Occipital lobe (tissue), 2 donors: ENCODE measurements around the gene USP16. TPM values are rescaled to one million over a fixed set of nuclear protein-coding genes. Genes with fewer than 3 reads are reported as not detected.
"Not testable (repeated sequence)": the region's sequence is repeated elsewhere in the genome, so short reads cannot be mapped to it uniquely, and the experiment has no call there.

Experiments
- DNase-seq: peaks from one replicate; lab custom pipeline; 2025; lab: John Stamatoyannopoulos, UW
- total RNA-seq: library from RNA; depleted of rRNA; stranded (reverse); fragments of >200 nt; gene quantifications from one replicate; pipeline ENCODE4 v1.2.3, GENCODE V29; 2014

The USP16 gene
- total RNA-seq = 39.1 TPM

DNA sequence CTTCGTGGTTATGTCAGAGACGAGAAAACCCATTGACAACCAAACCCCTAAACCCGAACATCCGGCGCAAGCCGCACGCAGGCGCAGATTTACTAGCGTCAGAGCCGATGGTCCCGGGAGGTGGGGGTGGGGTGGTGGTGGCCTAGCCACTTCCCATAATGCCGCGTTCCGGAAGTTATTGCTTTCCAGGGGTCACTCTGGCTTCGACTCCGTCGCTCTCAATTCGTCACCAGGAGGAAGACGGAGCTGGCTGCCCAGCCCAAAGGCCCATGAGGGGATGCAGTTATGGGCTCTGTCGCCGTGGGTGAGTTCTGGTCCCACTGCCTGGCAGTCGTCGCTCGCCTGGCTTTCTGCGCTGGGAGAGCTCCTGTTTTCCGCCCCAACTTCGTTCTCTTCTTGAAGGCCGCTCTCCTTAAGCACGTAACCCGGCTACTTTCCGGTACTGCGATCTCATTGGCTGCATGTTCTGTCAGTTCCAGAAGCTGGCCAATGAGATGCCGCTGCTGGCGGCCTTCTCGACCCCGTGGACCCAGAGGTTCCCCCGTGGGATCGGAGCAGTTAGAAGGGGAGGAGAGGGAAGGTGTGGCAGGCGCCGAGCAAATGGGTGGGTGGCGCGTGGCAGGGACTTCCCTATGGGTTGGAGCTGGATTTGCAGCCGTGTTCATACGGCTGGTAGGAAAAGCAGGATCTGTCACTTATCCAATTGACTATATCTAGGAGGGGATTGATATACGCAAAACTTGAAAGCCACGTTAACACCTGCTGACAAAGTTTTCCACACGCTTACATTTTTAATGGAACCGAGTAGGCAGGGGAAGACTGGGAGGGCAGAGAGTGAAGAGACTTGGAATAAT, at the start of gene USP16:
Gene USP16, plus strand, starts transcription at position 195 of the 854 bp plus-strand sequence. CDS start 3,246 bp downstream, outside the sequence.
- DNase-seq = peak; percentile 95

DNA sequence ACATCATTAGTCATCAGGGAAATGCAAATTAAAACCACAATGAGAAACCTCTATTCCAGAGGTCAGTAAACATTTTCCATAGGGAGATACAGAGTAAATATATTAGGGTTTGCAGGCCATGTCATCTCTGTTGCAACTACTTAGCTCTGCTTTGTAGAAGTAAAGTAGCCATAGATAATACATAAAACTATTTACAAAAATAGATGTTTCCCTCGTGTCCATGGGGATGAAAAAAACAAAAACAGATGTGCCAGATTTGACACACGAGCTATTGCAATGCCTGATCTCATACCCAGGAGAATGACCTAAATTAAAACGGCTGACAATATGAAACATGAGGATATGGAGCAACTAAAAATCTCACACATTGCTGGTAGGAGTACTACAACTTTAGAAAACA, 49.1 kb upstream of the USP16 start:
- no peak for DNase-seq

DNA sequence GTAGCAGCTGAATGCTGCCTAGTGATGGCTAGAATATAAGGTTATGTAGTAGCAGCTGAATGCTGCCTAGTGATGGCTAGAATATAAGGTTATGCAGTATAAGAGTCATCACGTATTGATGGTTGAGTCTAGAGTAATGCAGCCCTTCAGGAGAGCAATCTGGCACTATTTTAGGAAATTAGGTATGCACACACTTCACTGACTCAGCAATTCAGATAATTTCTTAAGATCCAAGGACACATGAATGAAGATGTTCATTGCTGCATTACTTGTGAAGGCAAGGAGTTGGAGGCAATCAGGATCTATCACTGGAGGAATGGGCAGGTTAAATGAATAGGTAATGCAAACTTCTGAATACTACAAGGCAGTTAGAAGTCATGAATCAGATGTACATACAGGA, 45.4 kb upstream of the USP16 start:
- no peak for DNase-seq

DNA sequence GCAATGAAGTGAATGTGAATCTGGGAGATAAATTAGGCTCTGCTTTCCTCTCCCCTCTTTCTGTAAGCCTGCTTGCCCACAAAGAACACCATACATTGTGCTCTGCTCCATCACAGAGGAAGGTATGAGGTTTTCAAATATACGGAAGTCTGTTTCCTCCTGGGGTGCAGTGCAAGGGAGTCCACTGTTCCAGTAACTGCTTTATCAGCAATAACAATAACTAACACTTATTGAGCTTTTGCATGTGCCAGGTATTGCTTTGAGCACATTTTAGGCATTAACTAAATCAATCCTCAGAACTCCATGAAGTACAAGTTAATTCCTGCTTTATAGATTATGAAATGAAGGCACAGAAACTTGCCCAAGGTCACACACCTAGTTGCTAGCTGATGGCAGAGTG, 41.8 kb upstream of the USP16 start:
- DNase-seq = no peak

DNA sequence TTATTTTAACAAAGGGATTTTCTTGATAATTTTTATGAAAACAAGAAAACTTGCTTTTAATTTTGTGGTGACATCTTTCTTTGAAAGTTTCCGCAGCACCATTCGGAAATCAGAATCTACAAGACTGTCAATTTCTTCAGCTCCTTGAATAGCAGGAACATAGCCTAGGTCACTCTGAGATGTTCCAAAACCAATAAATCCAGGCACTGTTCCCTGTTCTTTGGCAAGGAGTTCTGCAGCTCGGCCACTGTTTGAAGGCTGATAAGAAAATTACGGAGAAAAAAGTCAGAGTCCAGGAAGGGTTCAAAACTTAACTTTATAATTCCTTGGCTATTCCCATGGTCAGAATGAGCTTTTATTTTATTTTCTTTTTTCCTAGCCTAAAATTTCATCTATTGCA, 37.8 kb upstream of the USP16 start:
- no peak for DNase-seq

DNA sequence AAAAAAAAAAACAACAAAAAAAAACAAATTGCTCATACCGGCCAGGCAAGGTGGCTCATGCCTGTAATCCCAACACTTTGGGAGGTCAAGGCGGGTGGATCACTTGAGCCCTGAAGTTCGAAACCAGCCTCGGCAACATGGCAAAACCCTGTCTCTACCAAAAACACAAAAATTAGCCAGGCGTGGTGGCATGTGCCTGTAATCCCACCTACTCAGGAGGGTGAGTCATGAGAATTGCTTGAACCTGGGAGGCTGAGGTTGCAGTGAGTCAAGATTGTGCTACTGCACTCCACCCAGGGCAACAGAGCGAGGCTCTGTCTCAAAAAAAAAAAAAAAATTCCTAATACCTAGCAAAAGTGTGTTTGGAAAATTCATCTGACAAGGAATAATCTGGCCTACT, 36.3 kb upstream of the USP16 start:
- not testable (repeated sequence) for DNase-seq

DNA sequence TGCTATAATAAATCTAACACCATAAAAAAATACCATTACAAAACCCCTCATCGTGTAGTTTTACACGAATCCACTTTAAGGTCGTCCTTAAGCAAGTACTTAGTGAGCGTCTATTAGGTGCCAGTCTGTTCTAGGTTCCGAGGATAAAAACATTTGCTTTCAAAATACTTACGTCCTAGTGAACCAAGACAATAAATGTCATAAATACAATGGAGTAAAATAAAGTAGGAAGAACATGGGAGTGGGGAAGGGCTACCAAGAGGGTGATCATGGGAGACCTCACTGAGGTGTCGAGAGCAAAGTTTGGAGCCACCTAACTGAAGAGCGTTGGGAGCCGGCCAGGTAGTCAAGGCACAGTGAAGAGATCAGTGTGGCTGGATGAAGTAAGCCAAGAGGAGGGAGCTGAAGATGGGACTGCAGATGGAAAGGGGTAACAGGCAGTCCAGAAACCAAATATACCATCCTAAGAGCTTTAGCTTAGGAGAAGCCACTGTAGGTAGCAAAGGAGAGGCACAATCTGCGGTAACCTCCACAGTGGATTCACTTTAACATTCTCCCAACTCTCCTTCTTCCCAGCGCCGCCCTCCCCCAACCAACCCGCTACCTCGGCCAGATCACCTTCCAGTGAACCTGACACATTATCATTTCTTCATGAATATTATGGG, 32.5 kb upstream of the USP16 start:
- DNase-seq = no peak

DNA sequence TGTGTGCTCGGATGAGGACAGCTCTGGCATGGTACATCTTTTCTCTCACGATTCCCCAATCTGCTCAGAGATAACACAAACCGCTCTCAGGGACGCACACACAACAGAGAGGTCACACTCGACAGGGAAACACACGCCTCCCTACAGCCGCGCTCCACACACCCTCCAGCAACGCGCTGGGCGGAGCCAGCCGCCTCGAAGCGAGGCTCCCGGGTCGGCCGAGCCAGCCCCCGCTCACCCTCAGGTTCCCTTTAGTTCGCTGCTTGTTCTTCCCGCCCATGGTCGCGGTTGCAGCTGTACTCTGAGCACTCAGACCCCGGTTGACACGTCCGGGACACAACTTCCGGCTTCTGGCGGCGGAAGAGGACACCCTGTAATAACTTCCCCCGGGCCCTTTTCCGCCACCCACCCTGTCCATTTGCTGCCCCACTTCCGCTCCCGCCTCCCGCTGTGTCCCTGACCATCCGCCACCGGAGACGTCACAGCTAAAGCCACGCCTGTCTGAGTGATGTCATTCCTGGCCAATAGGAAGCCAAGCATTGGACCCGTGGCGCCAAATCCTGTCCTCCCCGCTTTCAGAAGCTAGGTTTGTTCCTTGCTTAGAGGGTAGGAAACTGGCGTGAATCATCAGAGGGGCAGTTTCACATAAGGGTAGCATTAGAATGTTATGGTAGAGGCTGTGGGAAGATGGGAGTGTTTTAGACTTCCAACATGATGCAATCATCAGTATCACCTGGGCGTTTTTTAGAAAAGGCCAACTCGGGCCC, 31.8 kb upstream of the USP16 start, which contains the start of gene LTN1:
Gene LTN1, minus strand, starts transcription at position 352 of the 767 bp plus-strand sequence. Its CDS starts 72 bp downstream, at position 280.
- DNase-seq = peak; percentile 98

DNA sequence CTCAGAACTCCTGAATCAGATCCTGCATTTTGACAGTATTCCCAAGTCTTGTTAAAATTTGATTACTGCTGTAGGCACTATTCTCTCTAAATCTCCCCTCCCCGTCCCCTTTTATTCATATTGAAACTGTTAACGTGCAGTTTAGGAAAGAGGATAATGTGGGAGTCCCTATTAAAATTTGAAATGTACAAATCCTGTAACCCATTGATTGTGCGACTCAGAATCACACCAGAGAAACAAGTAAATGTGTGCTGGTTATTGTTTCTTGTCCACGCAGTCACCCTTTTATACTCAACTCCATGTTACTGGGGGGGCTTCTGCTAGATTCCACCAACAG, 31.2 kb upstream of the USP16 start:
- no peak for DNase-seq

DNA sequence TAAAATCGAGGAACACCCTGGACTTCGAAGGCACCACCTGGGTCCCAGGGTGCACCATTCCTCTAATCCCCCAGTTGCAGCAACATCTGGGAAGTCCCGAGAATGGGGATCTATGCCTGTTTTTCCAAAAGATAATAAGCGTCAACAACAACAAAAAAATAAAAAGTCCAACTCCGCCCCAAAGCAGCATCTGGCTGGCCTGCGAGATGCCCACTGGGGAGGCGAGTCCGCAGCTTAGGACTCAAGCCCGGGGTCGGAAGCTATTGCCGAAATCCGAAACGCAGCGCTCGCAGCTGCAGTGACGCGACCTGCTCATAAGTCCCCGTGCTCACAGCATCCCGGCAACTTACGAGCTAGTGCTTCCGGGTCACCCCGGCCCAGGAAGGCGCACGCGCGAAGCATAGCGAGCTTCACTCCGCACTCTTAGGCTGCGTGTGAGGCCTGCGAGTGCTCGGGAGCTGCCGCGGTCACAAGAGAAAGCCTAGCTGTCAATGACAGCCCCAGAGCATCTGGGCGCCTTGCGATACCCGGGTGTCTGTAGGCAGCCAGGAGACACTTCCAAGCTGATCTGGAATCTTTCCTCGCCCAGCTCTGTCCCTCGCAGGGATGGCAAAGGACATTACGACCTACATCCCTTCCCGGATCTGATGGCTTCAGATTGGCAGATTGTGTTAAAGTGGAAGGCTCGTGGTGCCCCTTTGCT, 21.9 kb upstream of the USP16 start:
- DNase-seq = peak; percentile 93

DNA sequence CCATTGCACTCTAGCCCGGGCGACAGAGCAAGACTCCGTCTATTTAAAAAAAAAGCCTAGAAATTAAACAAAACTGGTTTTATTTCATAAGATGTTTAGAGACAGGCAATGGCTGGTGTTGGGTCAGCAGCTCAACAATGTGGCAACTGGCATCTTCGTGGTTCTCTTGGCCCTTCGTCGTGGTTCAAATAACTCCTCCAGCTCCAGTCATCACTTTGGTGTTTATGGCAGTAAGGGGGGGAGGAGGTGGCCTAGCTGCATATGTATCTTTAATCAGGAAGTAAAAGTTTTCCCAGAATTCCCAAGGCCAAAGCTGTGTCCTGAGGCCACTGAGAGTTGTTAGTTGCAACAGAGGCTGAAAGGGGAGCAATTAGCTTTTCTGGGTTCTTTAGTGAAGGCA, 18.8 kb upstream of the USP16 start:
- no peak for DNase-seq

DNA sequence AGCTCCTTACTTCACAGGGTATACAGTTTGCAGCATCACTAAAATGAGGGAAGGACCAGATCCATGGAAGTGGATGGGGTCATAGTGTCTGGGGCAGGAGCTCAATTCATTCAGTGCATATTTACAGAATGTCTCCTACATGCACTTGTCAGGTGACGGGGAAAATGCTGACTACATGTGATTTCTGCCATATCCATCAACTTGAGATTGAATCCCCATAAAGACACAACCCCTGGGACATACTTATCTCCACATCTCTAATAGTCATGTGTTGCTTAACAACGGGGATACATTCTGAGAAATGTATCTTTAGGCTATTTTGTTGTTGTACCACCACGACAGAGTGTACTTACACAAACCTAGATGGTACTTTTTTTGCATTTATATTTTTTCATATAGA, 17.3 kb upstream of the USP16 start:
- DNase-seq = no peak

DNA sequence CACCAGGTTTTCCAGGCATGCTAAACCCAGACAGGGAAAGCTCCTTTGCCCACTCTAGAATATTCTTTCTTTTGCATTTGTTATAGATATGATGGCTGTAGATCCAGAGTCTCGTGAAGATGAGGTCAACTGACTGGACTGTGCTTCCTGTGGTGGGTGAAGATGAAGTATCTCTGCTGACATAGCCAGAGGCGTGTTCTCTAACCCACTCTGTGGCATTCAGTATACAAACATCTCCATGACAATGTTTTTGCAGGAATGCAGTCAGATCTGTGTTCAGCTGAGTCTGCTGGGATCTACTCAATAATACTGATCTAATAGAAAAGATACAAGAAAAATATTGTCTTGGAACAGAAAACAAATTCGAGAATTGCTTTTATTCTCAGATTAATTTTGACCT, 16.7 kb upstream of the USP16 start:
- no peak for DNase-seq

DNA sequence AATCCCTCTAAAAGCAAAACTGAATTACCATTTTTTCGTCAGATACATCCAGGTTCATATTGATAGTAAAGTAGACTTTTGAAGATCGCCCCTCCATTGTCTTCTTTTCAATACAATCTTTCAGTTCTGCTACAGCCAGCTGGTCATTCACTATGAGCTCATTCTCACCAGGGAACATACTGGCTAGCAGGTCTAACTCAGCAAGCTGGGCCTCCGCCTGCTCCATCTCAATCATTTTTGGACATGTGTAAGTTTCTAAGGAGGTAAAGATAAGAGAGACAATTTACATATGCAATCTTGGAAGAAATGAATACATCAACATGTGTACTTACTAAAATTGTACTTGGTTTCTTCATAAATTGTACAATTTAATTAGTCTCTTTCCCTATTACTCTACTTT, 16.1 kb upstream of the USP16 start:
- no peak for DNase-seq

DNA sequence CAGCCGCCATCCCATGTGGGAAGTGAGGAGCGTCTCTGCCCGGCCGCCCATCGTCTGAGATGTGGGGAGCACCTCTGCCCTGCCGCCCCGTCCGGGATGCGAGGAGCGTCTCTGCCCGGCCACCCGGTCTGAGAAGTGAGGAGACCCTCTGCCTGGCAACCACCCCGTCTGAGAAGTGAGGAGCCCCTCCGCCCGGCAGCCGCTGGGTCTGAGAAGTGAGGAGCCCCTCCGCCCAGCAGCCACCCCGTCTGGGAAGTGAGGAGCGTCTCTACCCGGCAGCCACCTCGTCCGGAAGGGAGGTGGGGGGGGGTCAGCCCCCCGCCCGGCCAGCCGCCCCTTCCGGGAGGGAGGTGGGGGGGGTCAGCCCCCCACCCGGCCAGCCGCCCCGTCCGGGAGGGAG, 13.2 kb upstream of the USP16 start:
- not testable (repeated sequence) for DNase-seq

DNA sequence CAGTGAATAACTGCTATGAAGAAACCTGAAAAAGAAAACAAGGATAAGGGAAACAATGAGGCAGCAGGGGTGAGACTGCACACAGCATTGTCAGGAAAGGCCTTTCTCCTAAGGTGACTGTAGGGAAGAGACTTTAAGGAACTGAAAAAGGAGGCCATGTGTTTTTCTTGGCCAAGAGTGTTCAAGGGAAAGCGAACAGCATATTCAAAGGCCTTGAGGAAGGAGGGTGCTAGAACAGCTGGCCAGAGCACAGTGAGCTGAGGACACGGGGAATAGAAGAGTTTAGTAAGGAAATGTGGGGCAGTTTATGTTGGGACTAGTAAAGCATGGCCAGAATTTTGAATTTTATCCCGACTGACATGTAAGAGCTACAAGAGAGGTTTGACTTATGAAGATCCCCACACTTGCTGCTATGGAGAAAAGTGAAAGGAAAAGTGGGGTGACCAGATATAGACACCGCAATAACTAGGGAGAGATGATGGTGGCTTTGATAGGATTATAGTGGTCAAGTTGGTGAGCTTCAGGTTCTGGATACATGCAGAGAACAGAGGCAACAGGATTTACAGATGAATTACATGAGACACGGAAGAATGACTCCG, 6.7 kb upstream of the USP16 start:
- no peak for DNase-seq

DNA sequence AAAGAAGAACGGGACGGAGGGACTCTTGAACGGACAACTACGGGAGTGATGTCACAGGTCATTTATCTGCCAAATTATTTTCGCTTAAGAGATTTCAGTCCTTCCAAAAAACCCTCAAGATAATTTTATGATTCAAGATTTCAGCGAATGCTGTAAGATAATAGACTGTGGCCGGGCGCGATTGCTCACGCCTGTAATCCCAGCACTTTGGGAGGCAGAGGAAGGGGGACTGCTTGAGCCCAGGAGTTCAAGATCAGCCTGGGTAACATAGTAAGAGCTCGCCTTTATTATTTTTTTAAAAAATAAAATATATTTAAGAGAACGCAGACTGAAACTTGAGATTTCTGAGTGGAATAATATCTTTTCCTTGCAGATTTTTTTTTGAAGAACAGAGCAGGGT, 5.9 kb upstream of the USP16 start:
- no peak for DNase-seq

DNA sequence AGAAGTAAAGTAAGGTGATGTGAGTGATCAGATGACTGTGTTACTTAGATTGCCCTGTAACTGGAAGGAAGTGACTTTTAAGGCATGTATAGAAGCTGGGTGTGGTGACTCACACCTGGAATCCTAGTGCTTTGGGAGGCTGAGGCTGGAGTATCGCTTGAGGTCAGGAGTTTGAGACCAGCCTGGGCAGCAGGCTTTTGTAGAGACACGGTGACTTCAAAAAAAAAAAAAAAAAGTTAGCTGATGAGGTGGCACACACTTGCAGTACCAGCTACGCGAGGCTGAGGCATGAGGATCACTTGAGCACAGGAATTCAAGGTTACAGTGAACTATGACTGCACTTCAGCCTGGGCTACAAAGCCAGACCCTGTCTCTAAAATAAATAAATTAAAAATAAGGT, 2.3 kb upstream of the USP16 start:
- no peak for DNase-seq

DNA sequence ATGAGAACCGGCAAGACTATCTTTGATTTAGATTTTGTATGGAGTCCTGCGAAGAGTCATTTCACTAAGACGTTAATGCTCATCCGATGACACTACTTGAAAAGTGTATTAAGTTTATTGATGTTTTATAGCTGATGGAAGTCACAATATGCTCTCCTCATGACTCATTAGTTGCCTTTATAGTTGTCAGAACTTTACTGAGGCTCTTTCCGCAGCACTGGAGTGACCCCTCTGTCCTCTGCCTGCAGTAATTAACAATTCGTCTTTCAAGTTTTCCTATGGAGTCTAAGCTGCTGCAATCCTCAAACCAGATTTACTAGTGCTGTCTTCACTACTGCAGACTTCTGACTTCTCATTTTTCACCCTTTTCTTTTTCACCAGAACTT, 853 bp downstream of the USP16 start:
- DNase-seq = no peak

DNA sequence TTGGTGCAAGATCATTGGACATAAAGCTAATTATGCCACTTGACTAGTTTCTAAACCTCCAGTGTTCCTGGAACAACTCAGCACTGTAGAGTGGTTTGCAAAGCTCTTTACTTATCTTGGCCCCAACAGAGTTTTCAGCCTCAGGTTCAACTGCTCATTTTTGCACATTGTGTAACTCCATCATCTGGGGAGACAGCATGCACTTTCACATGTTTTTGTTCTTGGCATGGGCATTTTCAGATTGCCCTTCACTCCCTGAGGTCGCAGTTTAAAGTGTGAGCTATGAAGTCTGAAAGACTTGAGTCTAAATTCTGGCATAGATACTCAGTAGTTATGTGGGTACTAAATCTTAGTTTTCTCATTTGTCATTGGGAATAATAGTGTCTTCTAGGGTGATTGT, 5.1 kb downstream of the USP16 start:
- no peak for DNase-seq

DNA sequence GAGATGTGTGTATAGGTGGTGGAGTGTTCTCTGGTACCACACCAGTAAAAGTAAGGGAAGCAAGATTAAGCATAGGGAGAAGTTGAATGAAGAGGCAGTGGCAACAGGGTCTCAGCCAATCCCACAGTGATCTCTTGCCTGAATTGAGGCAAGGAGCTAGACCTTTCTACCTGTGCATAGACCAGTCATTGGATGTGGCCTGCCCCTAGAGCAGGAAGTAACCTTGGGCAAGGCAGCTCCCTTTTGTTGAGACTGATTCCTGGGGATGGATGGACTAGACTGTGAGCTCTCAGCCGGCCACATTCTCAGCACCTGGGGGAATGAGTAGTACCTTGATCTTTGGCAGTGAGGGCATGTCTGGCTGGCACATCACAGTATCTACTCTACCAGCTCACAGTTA, 6.4 kb downstream of the USP16 start:
- no peak for DNase-seq
